T-helper 2 cell treated with Interferon-gamma antibody and Interleukin-4, amounts not matched to agents 5 μg/mL and 100 μg/mL, for 36 hours (primary cell): Measurements from ENCODE around the gene ANKRD13A.
"Not testable (repeated sequence)": the region's sequence is repeated elsewhere in the genome, so short reads cannot be mapped to it uniquely, and the experiment has no call there.

Source experiments
- DNase-seq: peaks from one replicate; pipeline ENCODE4 v3.0.0; 2021; ENCODE audit warnings: low spot score
- H3K27ac Mint-ChIP-seq: one replicate; pipeline ENCODE4 v1.8.0; 2021; ENCODE audit warnings: mild to moderate bottlenecking, mixed read lengths
- H3K27me3 Mint-ChIP-seq: one replicate; pipeline ENCODE4 v1.8.0; 2021; ENCODE audit warnings: low read depth, mixed read lengths
- H3K36me3 Mint-ChIP-seq: one replicate; pipeline ENCODE4 v1.8.0; 2021; ENCODE audit warnings: low read depth, mixed read lengths
- H3K4me1 Mint-ChIP-seq: one replicate; pipeline ENCODE4 v1.8.0; 2021; ENCODE audit warnings: low read depth, mixed read lengths
- H3K4me3 Mint-ChIP-seq: one replicate; pipeline ENCODE4 v1.8.0; 2022; ENCODE audit warnings: mild to moderate bottlenecking, moderate library complexity, mixed read lengths
- H3K9me3 Mint-ChIP-seq: one replicate; pipeline ENCODE4 v1.8.0; 2021; ENCODE audit warnings: mixed read lengths

ANKRD13A gene

GRCh38 chr12:110055375-110056352 is 56.4 kb downstream of the ANKRD13A start:
- Mint-ChIP-seq H3K36me3 (peaks cover 35% of the 10 kb centered on the region), H3K27ac (peak overlapping the region; percentile 73), H3K4me3 (peak overlapping the region; percentile 10), H3K4me1 (peaks cover 39% of the 10 kb centered on the region)
- peak; percentile 63 for DNase-seq
- H3K9me3 Mint-ChIP-seq, H3K27me3 Mint-ChIP-seq: not testable (repeated sequence)

GRCh38 chr12:110056643-110057042 is 57.4 kb downstream of the ANKRD13A start:
- H3K4me3 Mint-ChIP-seq, result not testable (repeated sequence)
- peaks cover 42% of the 10 kb centered on the region for H3K4me1 Mint-ChIP-seq

GRCh38 chr12:110058875-110059615 is 59.8 kb downstream of the ANKRD13A start:
- H3K4me1 Mint-ChIP-seq, result peaks cover 44% of the 10 kb centered on the region
- H3K9me3 Mint-ChIP-seq, result no peaks in the 10 kb centered on the region
- H3K27ac Mint-ChIP-seq, result peak overlapping the region; percentile 34
- peaks cover 32% of the 10 kb centered on the region for H3K36me3 Mint-ChIP-seq
- no peak for DNase-seq
- H3K4me3 Mint-ChIP-seq, result peak overlapping the region; percentile 37
- no peaks in the 10 kb centered on the region for H3K27me3 Mint-ChIP-seq

More at GRCh38 chr12:110056643-110057042, 57.4 kb downstream of the ANKRD13A start:
- H3K9me3 Mint-ChIP-seq, H3K27me3 Mint-ChIP-seq: not testable (repeated sequence)
- Mint-ChIP-seq H3K27ac (peak overlapping the region; percentile 73), H3K36me3 (peaks cover 35% of the 10 kb centered on the region)
- peak; percentile 39 for DNase-seq

- peak overlapping the region; percentile 34 for H3K27ac Mint-ChIP-seq
- H3K27me3 Mint-ChIP-seq, result no peaks in the 10 kb centered on the region
- H3K4me3 Mint-ChIP-seq, result peak overlapping the region; percentile 37
- DNase-seq, result no peak
- H3K4me1 Mint-ChIP-seq, result peaks cover 42% of the 10 kb centered on the region
- peaks cover 31% of the 10 kb centered on the region for H3K36me3 Mint-ChIP-seq
- no peaks in the 10 kb centered on the region for H3K9me3 Mint-ChIP-seq
These were observed 60.4 kb downstream of the ANKRD13A start for GRCh38 chr12:110059651-110060000.

GRCh38 chr12:110062241-110062640 is 63.0 kb downstream of the ANKRD13A start:
- no peak overlapping the region for H3K4me3 Mint-ChIP-seq
- H3K27me3 Mint-ChIP-seq, result no peaks in the 10 kb centered on the region
- H3K27ac Mint-ChIP-seq, result no peak overlapping the region
- no peaks in the 10 kb centered on the region for H3K9me3 Mint-ChIP-seq
- H3K4me1 Mint-ChIP-seq, result peaks cover 30% of the 10 kb centered on the region
- peaks cover 31% of the 10 kb centered on the region for H3K36me3 Mint-ChIP-seq
- no peak for DNase-seq

GRCh38 chr12:110065540-110065939 is 66.3 kb downstream of the ANKRD13A start:
- Mint-ChIP-seq H3K4me3 (no peak overlapping the region), H3K9me3 (no peaks in the 10 kb centered on the region), H3K27ac (peak overlapping the region; percentile 3), H3K27me3 (no peaks in the 10 kb centered on the region), H3K36me3 (peaks cover 32% of the 10 kb centered on the region), H3K4me1 (peaks cover 35% of the 10 kb centered on the region)
- DNase-seq, result no peak

GRCh38 chr12:110067531-110067930 is 68.3 kb downstream of the ANKRD13A start:
- H3K36me3 Mint-ChIP-seq, result peaks cover 42% of the 10 kb centered on the region
- DNase-seq, result no peak
- H3K4me3 Mint-ChIP-seq, result no peak overlapping the region
- no peaks in the 10 kb centered on the region for H3K9me3 Mint-ChIP-seq
- no peaks in the 10 kb centered on the region for H3K27me3 Mint-ChIP-seq
- H3K27ac Mint-ChIP-seq, result no peak overlapping the region
- H3K4me1 Mint-ChIP-seq, result peaks cover 41% of the 10 kb centered on the region

GRCh38 chr12:110068115-110068514 is 68.9 kb downstream of the ANKRD13A start:
- not testable (repeated sequence) for DNase-seq, H3K4me3 Mint-ChIP-seq, H3K27me3 Mint-ChIP-seq, H3K9me3 Mint-ChIP-seq
- Mint-ChIP-seq H3K27ac (peak overlapping the region; percentile 55), H3K4me1 (peaks cover 43% of the 10 kb centered on the region), H3K36me3 (peaks cover 44% of the 10 kb centered on the region)

GRCh38 chr12:110068654-110069053 is 69.4 kb downstream of the ANKRD13A start:
- H3K4me1 Mint-ChIP-seq, result peaks cover 48% of the 10 kb centered on the region
- no peak for DNase-seq
- H3K36me3 Mint-ChIP-seq, result peaks cover 45% of the 10 kb centered on the region
- H3K9me3 Mint-ChIP-seq, result no peaks in the 10 kb centered on the region
- H3K4me3 Mint-ChIP-seq, result no peak overlapping the region
- no peak overlapping the region for H3K27ac Mint-ChIP-seq
- no peaks in the 10 kb centered on the region for H3K27me3 Mint-ChIP-seq

GRCh38 chr12:110071504-110071903 is 72.3 kb downstream of the ANKRD13A start:
- Mint-ChIP-seq H3K4me3 (peak overlapping the region; percentile 93), H3K9me3 (no peaks in the 10 kb centered on the region), H3K27ac (peak overlapping the region; percentile 85), H3K27me3 (no peaks in the 10 kb centered on the region), H3K4me1 (peaks cover 56% of the 10 kb centered on the region), H3K36me3 (peaks cover 39% of the 10 kb centered on the region)
- DNase-seq, result no peak

- DNase-seq, result no peak
- H3K4me1 Mint-ChIP-seq, result peaks cover 59% of the 10 kb centered on the region
- H3K4me3 Mint-ChIP-seq, result peak overlapping the region; percentile 93
- no peaks in the 10 kb centered on the region for H3K9me3 Mint-ChIP-seq
- H3K36me3 Mint-ChIP-seq, result peaks cover 38% of the 10 kb centered on the region
- H3K27me3 Mint-ChIP-seq, result no peaks in the 10 kb centered on the region
- peak overlapping the region; percentile 85 for H3K27ac Mint-ChIP-seq
These were observed 72.7 kb downstream of the ANKRD13A start for GRCh38 chr12:110071967-110072366.

GRCh38 chr12:110072636-110073035 is 73.4 kb downstream of the ANKRD13A start:
- not testable (repeated sequence) for DNase-seq, H3K27me3 Mint-ChIP-seq, H3K9me3 Mint-ChIP-seq
- H3K36me3 Mint-ChIP-seq, result peaks cover 34% of the 10 kb centered on the region
- H3K27ac Mint-ChIP-seq, result peak overlapping the region; percentile 85
- peak overlapping the region; percentile 93 for H3K4me3 Mint-ChIP-seq
- H3K4me1 Mint-ChIP-seq, result peaks cover 61% of the 10 kb centered on the region

GRCh38 chr12:110073049-110073831 is 74.0 kb downstream of the ANKRD13A start:
- H3K27ac Mint-ChIP-seq, result peak overlapping the region; percentile 85
- H3K27me3 Mint-ChIP-seq, result no peaks in the 10 kb centered on the region
- H3K4me1 Mint-ChIP-seq, result peaks cover 60% of the 10 kb centered on the region
- H3K4me3 Mint-ChIP-seq, result peak overlapping the region; percentile 93
- H3K36me3 Mint-ChIP-seq, result peaks cover 30% of the 10 kb centered on the region
- DNase-seq, result peak; percentile 40
- no peaks in the 10 kb centered on the region for H3K9me3 Mint-ChIP-seq
